Kidney (tissue), 14 donors: Measurements from ENCODE around the gene TP53BP2. TPM values are rescaled to one million over a fixed set of nuclear protein-coding genes. Genes with fewer than 3 reads are reported as not detected.

Source experiments
- DNase-seq, 5 donors: peaks; one replicate each; pipeline ENCODE4 v3.0.0-alpha.2; 2013 to 2020
- FAIRE-seq: peaks from 2 replicates; lab custom pipeline; 2012; peaks lifted over from hg19 to GRCh38; lab: Jason Lieb, UNC
- H3K27ac ChIP-seq, 2 donors: one replicate each; pipeline ENCODE4 v1.7.0; 2013; ENCODE audit warnings: low read depth in 2 of 2, low read length in 2 of 2, inconsistent platforms in 1 of 2
- H3K27me3 ChIP-seq: one replicate; pipeline ENCODE4 v1.7.1; 2013; ENCODE audit warnings: low read length, inconsistent platforms; ENCODE audit not compliant: control insufficient read depth, insufficient read depth
- H3K36me3 ChIP-seq, 3 donors: one replicate each; pipeline versions ENCODE4 v1.7.0 to v1.7.1; 2013; ENCODE audit warnings: low read length in 3 of 3, control low read depth in 1 of 3, inconsistent platforms in 1 of 3; ENCODE audit not compliant: insufficient read depth in 3 of 3, control insufficient read depth in 2 of 3
- H3K4me1 ChIP-seq, 3 donors: one replicate each; pipeline versions ENCODE4 v1.7.0 to v1.7.1; 2013; ENCODE audit warnings: low read length in 3 of 3, inconsistent platforms in 1 of 3, low read depth in 1 of 3; ENCODE audit not compliant: control insufficient read depth in 2 of 3, insufficient read depth in 2 of 3
- H3K4me3 ChIP-seq, 3 donors: one replicate each; pipeline versions ENCODE4 v1.7.0 to v1.8.1; 2013; ENCODE audit warnings: low read length in 3 of 3, control low read depth in 1 of 3, inconsistent platforms in 1 of 3
- H3K9ac ChIP-seq, 3 donors: one replicate each; pipeline versions ENCODE4 v1.7.0 to v1.7.1; 2013; ENCODE audit warnings: low read length in 3 of 3, control low read depth in 1 of 3, inconsistent platforms in 1 of 3
- H3K9me3 ChIP-seq, 3 donors: one replicate each; pipeline versions ENCODE4 v1.7.0 to v1.7.1; 2013; ENCODE audit warnings: low read length in 3 of 3, control low read depth in 1 of 3, inconsistent platforms in 1 of 3; ENCODE audit not compliant: control insufficient read depth in 2 of 3, insufficient read depth in 1 of 3
- intact Hi-C: fragments of 100-400 bp; cut with DNase I; formaldehyde crosslinking; loops from one replicate; pipeline ENCODE4 v1.11.1; 2022
- polyA plus RNA-seq: library from polyadenylated mRNA; stranded (reverse); fragments of 350-450 nt; fragmentation: Illumina TruSeq; extraction: RNeasy Lipid Tissue Mini Kit (QIAGEN cat#74804); gene quantifications from one replicate; pipeline ENCODE4 v1.2.3, GENCODE V29; 2014; ENCODE audit warnings: low read depth, low replicate concordance; ENCODE audit not compliant: insufficient read depth
- total RNA-seq: library from RNA; stranded (reverse); fragmentation: NEBNext Ultra II Directional; extraction: Animal tissue kit (Norgen Biotek cat#: 25700); gene quantifications from one replicate; pipeline ENCODE4 v1.2.1, GENCODE V29; 2021
- TF ChIP-seq, protein P1 (sequence below): IDR thresholded peaks from 3 replicates; pipeline ENCODE4 v1.5.1; 2012; ENCODE audit warnings: mild to moderate bottlenecking, moderate library complexity, borderline replicate concordance; ENCODE audit not compliant: insufficient read depth; ENCODE audit errors: extremely low read depth
- donor health status: control.
- donor health status: control.
- donor health status: control.
- donor health status: control.
- donor health status: control.
- donor health status: DM: yes; HTN: yes; CAD: no.
- donor health status: Normal renal cell carcinoma (clear cell type).

TP53BP2 gene
- total and polyA plus RNA-seq, 2 donors from 2014 or later: 10.3 to 45.9 TPM

GRCh38 chr1:223802032-223802431 is 43.7 kb downstream of the TP53BP2 start:
- Histone ChIP-seq H3K36me3 (peaks cover 5 to 46% (median 23%) of the 10 kb centered on the region in 3 donors), H3K9ac (no peak overlapping the region), H3K27me3 (no peaks in the 10 kb centered on the region), H3K4me3 (no peak overlapping the region), H3K9me3 (no peaks in the 10 kb centered on the region), H3K4me1 (no peaks in the 10 kb centered on the region), H3K27ac (no peak overlapping the region)
- DNase-seq (no peak), FAIRE-seq (no peak)
- intact Hi-C loops: no loop called here
- TF ChIP-seq, protein P1, sequence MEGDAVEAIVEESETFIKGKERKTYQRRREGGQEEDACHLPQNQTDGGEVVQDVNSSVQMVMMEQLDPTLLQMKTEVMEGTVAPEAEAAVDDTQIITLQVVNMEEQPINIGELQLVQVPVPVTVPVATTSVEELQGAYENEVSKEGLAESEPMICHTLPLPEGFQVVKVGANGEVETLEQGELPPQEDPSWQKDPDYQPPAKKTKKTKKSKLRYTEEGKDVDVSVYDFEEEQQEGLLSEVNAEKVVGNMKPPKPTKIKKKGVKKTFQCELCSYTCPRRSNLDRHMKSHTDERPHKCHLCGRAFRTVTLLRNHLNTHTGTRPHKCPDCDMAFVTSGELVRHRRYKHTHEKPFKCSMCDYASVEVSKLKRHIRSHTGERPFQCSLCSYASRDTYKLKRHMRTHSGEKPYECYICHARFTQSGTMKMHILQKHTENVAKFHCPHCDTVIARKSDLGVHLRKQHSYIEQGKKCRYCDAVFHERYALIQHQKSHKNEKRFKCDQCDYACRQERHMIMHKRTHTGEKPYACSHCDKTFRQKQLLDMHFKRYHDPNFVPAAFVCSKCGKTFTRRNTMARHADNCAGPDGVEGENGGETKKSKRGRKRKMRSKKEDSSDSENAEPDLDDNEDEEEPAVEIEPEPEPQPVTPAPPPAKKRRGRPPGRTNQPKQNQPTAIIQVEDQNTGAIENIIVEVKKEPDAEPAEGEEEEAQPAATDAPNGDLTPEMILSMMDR: no peak

DNA sequence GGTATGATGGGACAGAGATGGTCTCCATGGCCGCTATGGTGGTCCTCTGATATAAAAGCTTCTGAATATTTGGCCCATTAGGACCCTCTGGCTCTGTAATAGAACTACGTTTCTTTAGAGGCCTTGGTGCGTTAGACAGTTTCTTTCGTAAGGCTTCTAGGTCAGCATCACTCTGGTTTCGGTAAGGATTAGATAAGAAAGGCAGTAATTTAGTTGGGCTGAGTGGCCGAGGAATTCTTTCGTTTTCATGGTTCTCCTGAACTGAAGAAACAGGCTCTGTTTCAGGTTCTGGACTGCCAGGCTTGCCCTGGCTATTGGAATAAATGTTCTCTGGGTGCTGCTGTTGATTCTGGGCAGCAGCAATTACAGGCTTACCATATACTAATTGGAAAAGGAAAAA is 49.5 kb downstream of the TP53BP2 start:
- H3K36me3 ChIP-seq: peaks cover 6 to 44% (median 17%) of the 10 kb centered on the region in 3 donors
- no peaks in the 10 kb centered on the region for H3K4me1 ChIP-seq
- TF ChIP-seq, protein P1: no peak
- DNase-seq: no peak
- intact Hi-C loops: no loop called here
- H3K27me3 ChIP-seq: no peaks in the 10 kb centered on the region
- no peak overlapping the region for H3K4me3 ChIP-seq
- H3K9me3 ChIP-seq: no peaks in the 10 kb centered on the region
- no peak overlapping the region for H3K9ac ChIP-seq
- H3K27ac ChIP-seq: no peak overlapping the region
- FAIRE-seq: no peak

GRCh38 chr1:223794136-223794880 is 51.4 kb downstream of the TP53BP2 start:
- no peaks in the 10 kb centered on the region for H3K9me3 ChIP-seq
- DNase-seq (no peak), FAIRE-seq (peak; percentile 47)
- no peaks in the 10 kb centered on the region for H3K27me3 ChIP-seq
- no peak overlapping the region for H3K27ac ChIP-seq
- no peak overlapping the region for H3K4me3 ChIP-seq
- intact Hi-C loops: no loop called here
- no peaks in the 10 kb centered on the region for H3K4me1 ChIP-seq
- TF ChIP-seq, protein P1: no peak
- H3K9ac ChIP-seq: no peak overlapping the region
- H3K36me3 ChIP-seq: peaks cover 3 to 36% (median 16%) of the 10 kb centered on the region in 3 donors
